ENCODE results near the gene NEU1.
"Not testable (repeated sequence)": the region's sequence is repeated elsewhere in the genome, so short reads cannot be mapped to it uniquely, and the experiment has no call there.

The NEU1 gene

GRCh38 chr6:31864123-31864562, 1.5 kb upstream of the NEU1 start:
- H3K27me3 ChIP-seq (ENCODE audit: control insufficient read depth in 5 of 5, insufficient read depth in 4 of 5, low read length in 5 of 5); H3K9me3 ChIP-seq (ENCODE audit: control insufficient read depth in 5 of 5, low read length in 5 of 5): not testable (repeated sequence)
- H3K4me1 ChIP-seq (ENCODE audit: control insufficient read depth in 5 of 5, insufficient read depth in 5 of 5, low read length in 5 of 5), result peaks cover 3 to 26% (median 22%) of the 10 kb centered on the region in 5 donors
- H3K36me3 ChIP-seq (ENCODE audit: control insufficient read depth in 5 of 5, insufficient read depth in 5 of 5, low read length in 5 of 5), result peaks cover 0 to 22% (median 19%) of the 10 kb centered on the region in 5 donors
- H3K4me3 ChIP-seq (ENCODE audit: low read depth in 1 of 5, low read length in 5 of 5), result peak overlapping the region; percentile 66 to 84 (median 71)
- peak overlapping the region; percentile 92 for H3K27ac ChIP-seq (ENCODE audit: low read depth, low read length)
- peak overlapping the region in 3 of 5 donors; percentile 61 to 75 (median 65) for H3K9ac ChIP-seq (ENCODE audit: low read length in 5 of 5)

- Histone ChIP-seq H3K9ac (ENCODE audit: low read length in 5 of 5) (peak overlapping the region; percentile 81 to 86 (median 84)), H3K9me3 (ENCODE audit: control insufficient read depth in 5 of 5, low read length in 5 of 5) (no peaks in the 10 kb centered on the region), H3K4me3 (ENCODE audit: low read depth in 1 of 5, low read length in 5 of 5) (peak overlapping the region; percentile 86 to 97 (median 92)), H3K36me3 (ENCODE audit: control insufficient read depth in 5 of 5, insufficient read depth in 5 of 5, low read length in 5 of 5) (peaks cover 0 to 41% (median 30%) of the 10 kb centered on the region in 5 donors), H3K27ac (ENCODE audit: low read depth, low read length) (peak overlapping the region; percentile 67), H3K4me1 (ENCODE audit: control insufficient read depth in 5 of 5, insufficient read depth in 5 of 5, low read length in 5 of 5) (peaks cover 3 to 26% (median 22%) of the 10 kb centered on the region in 5 donors), H3K27me3 (ENCODE audit: control insufficient read depth in 5 of 5, insufficient read depth in 4 of 5, low read length in 5 of 5) (no peaks in the 10 kb centered on the region)
These were observed 690 bp downstream of the NEU1 start for GRCh38 chr6:31861919-31862343.

DNA sequence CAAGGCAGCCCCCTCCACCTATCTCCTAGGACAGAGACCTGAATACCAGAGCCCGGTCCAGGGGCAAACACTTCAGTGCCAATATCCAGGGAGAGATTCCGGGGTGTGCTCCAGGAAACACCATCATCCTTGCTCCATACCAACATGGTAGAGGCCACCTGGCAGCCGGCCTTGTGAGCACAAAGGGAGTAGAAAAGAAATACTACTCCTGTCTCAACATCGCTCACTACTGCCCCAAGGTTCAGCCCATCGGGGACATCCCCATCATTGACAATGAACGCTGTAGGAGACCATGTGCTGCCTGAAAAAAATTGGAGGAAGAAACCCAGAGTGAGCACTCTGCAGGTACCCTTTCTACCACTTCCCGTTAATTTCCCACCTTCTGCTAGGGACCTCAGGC, 1.5 kb downstream of the NEU1 start:
- Histone ChIP-seq H3K36me3 (ENCODE audit: control insufficient read depth in 5 of 5, insufficient read depth in 5 of 5, low read length in 5 of 5) (peaks cover 0 to 41% (median 30%) of the 10 kb centered on the region in 5 donors), H3K9ac (ENCODE audit: low read length in 5 of 5) (peak overlapping the region in 2 of 5 donors; percentile 6 to 28), H3K4me3 (ENCODE audit: low read depth in 1 of 5, low read length in 5 of 5) (peak overlapping the region in 2 of 5 donors; percentile 90 to 95), H3K27me3 (ENCODE audit: control insufficient read depth in 5 of 5, insufficient read depth in 4 of 5, low read length in 5 of 5) (no peaks in the 10 kb centered on the region), H3K4me1 (ENCODE audit: control insufficient read depth in 5 of 5, insufficient read depth in 5 of 5, low read length in 5 of 5) (peaks cover 3 to 26% (median 22%) of the 10 kb centered on the region in 5 donors), H3K9me3 (ENCODE audit: control insufficient read depth in 5 of 5, low read length in 5 of 5) (no peaks in the 10 kb centered on the region), H3K27ac (ENCODE audit: low read depth, low read length) (no peak overlapping the region)

DNA sequence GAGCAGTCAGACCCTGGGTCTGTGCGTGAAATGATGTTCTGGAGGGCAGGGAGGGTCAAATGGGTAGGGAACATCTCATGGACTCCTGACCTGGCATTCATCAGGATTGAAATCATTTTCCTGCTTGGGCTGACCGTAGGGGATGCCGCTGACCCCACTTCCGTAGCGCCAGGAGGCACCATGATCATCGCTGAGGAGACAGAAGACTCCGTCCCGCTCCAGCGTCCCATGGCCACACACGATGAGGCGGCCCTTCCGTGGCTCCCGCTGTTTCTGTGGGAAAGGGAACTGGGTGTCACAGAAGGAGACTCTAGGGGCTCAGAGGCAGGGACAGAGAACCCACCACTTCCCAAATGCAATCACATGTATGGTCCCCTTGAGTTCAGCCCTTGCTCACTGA, 2.3 kb downstream of the NEU1 start:
- Histone ChIP-seq H3K27me3 (ENCODE audit: control insufficient read depth in 5 of 5, insufficient read depth in 4 of 5, low read length in 5 of 5) (no peaks in the 10 kb centered on the region), H3K9ac (ENCODE audit: low read length in 5 of 5) (no peak overlapping the region), H3K27ac (ENCODE audit: low read depth, low read length) (no peak overlapping the region), H3K36me3 (ENCODE audit: control insufficient read depth in 5 of 5, insufficient read depth in 5 of 5, low read length in 5 of 5) (peaks cover 0 to 43% (median 30%) of the 10 kb centered on the region in 5 donors), H3K4me3 (ENCODE audit: low read depth in 1 of 5, low read length in 5 of 5) (no peak overlapping the region), H3K4me1 (ENCODE audit: control insufficient read depth in 5 of 5, insufficient read depth in 5 of 5, low read length in 5 of 5) (peaks cover 3 to 26% (median 22%) of the 10 kb centered on the region in 5 donors), H3K9me3 (ENCODE audit: control insufficient read depth in 5 of 5, low read length in 5 of 5) (no peaks in the 10 kb centered on the region)

DNA sequence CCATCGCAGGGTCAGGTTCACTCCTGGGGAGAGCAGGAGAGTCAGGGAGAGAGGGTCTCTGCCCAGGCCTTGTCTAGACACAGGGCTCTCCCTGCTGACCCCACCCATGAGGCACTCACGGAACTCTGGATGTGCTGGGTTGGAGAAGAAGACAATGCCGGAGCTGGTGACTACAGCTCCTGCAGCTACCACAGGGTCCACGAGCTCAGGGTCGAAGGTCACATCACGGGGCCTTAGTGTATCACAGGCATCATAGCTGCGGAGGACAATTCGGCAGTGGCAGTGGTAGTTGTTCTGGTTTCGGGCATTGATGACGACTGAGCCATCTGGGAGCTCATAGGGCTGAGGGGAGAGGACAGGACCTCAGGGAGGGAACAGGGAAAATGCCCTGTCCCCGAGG, 2.7 kb downstream of the NEU1 start:
- H3K9ac ChIP-seq (ENCODE audit: low read length in 5 of 5), result no peak overlapping the region
- no peaks in the 10 kb centered on the region for H3K9me3 ChIP-seq (ENCODE audit: control insufficient read depth in 5 of 5, low read length in 5 of 5)
- no peaks in the 10 kb centered on the region for H3K27me3 ChIP-seq (ENCODE audit: control insufficient read depth in 5 of 5, insufficient read depth in 4 of 5, low read length in 5 of 5)
- H3K36me3 ChIP-seq (ENCODE audit: control insufficient read depth in 5 of 5, insufficient read depth in 5 of 5, low read length in 5 of 5), result peaks cover 0 to 45% (median 30%) of the 10 kb centered on the region in 5 donors
- no peak overlapping the region for H3K4me3 ChIP-seq (ENCODE audit: low read depth in 1 of 5, low read length in 5 of 5)
- H3K27ac ChIP-seq (ENCODE audit: low read depth, low read length), result no peak overlapping the region
- peaks cover 3 to 26% (median 22%) of the 10 kb centered on the region in 5 donors for H3K4me1 ChIP-seq (ENCODE audit: control insufficient read depth in 5 of 5, insufficient read depth in 5 of 5, low read length in 5 of 5)

- H3K36me3 ChIP-seq (ENCODE audit: control insufficient read depth in 5 of 5, insufficient read depth in 5 of 5, low read length in 5 of 5), result peaks cover 0 to 45% (median 30%) of the 10 kb centered on the region in 5 donors
- peaks cover 1 to 19% (median 15%) of the 10 kb centered on the region in 5 donors for H3K4me1 ChIP-seq (ENCODE audit: control insufficient read depth in 5 of 5, insufficient read depth in 5 of 5, low read length in 5 of 5)
- H3K27me3 ChIP-seq (ENCODE audit: control insufficient read depth in 5 of 5, insufficient read depth in 4 of 5, low read length in 5 of 5), result no peaks in the 10 kb centered on the region
- H3K4me3 ChIP-seq (ENCODE audit: low read depth in 1 of 5, low read length in 5 of 5), result no peak overlapping the region
- no peak overlapping the region for H3K27ac ChIP-seq (ENCODE audit: low read depth, low read length)
- H3K9me3 ChIP-seq (ENCODE audit: control insufficient read depth in 5 of 5, low read length in 5 of 5), result no peaks in the 10 kb centered on the region
- H3K9ac ChIP-seq (ENCODE audit: low read length in 5 of 5), result no peak overlapping the region
These were observed 3.9 kb downstream of the NEU1 start for GRCh38 chr6:31858707-31859106.

- not testable (repeated sequence) for H3K27me3 ChIP-seq (ENCODE audit: control insufficient read depth in 5 of 5, insufficient read depth in 4 of 5, low read length in 5 of 5); H3K9ac ChIP-seq (ENCODE audit: low read length in 5 of 5); H3K9me3 ChIP-seq (ENCODE audit: control insufficient read depth in 5 of 5, low read length in 5 of 5); H3K4me3 ChIP-seq (ENCODE audit: low read depth in 1 of 5, low read length in 5 of 5); H3K27ac ChIP-seq (ENCODE audit: low read depth, low read length)
- H3K4me1 ChIP-seq (ENCODE audit: control insufficient read depth in 5 of 5, insufficient read depth in 5 of 5, low read length in 5 of 5), result peaks cover 1 to 12% (median 10%) of the 10 kb centered on the region in 5 donors
- peaks cover 0 to 45% (median 30%) of the 10 kb centered on the region in 5 donors for H3K36me3 ChIP-seq (ENCODE audit: control insufficient read depth in 5 of 5, insufficient read depth in 5 of 5, low read length in 5 of 5)
These were observed 4.8 kb downstream of the NEU1 start for GRCh38 chr6:31857774-31858173.

DNA sequence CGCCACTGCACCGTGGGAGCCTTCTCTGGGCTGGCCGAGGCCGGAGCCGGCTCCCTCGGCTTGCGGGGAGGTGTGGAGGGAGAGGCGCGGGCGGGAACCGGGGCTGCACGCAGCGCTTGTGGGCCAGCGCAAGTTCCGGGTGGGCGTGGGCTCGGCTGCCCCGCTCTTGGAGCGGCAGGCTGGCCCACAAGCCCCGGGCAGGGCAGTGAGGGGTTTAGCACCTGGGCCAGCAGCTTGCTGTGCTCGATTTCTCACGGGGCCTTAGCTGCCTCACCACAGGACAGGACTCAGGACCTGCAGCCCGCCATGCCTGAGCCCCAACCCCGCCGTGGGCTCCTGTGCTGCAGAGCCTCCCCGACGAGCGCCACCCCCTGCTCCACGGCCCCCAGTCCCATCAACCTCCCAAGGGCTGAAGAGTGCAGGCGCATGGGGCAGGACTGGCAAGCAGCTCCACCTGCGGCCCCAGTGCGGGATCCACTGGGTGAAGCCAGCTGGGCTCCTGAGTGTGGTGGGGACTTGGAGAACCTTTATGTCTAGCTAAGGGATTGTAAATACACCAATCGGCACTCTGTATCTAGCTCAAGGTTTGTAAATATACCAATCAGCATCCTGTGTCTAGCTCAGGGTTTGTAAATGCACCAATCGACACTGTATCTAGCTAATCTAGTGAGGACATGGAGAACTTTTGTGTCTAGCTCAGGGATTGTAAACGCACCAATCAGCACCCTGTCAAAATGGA, 10.5 kb downstream of the NEU1 start:
- not testable (repeated sequence) for H3K27ac ChIP-seq (ENCODE audit: low read depth, low read length); H3K4me3 ChIP-seq (ENCODE audit: low read depth in 1 of 5, low read length in 5 of 5); H3K4me1 ChIP-seq (ENCODE audit: control insufficient read depth in 5 of 5, insufficient read depth in 5 of 5, low read length in 5 of 5); H3K27me3 ChIP-seq (ENCODE audit: control insufficient read depth in 5 of 5, insufficient read depth in 4 of 5, low read length in 5 of 5); H3K9me3 ChIP-seq (ENCODE audit: control insufficient read depth in 5 of 5, low read length in 5 of 5); H3K9ac ChIP-seq (ENCODE audit: low read length in 5 of 5); H3K36me3 ChIP-seq (ENCODE audit: control insufficient read depth in 5 of 5, insufficient read depth in 5 of 5, low read length in 5 of 5)

DNA sequence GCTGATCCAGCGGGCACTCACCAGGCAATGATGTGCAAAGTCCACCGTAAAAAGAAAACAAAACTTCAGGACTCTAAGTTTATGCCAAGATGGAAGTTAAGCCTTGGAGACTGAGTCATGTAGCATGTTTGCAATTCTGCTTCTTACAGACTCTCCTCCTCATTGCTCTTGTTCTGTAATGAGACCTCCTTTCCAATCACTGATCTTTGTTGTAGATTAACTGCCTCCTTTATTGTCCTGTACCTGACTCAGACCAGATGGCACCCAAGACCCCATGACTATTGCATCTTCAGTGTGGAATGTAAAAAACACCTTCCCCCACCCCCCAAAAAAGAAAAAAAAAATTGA, 11.2 kb downstream of the NEU1 start:
- no peaks in the 10 kb centered on the region for H3K9me3 ChIP-seq (ENCODE audit: control insufficient read depth in 5 of 5, low read length in 5 of 5)
- no peak overlapping the region for H3K9ac ChIP-seq (ENCODE audit: low read length in 5 of 5)
- no peaks in the 10 kb centered on the region for H3K27me3 ChIP-seq (ENCODE audit: control insufficient read depth in 5 of 5, insufficient read depth in 4 of 5, low read length in 5 of 5)
- peaks cover 0 to 3% (median 0%) of the 10 kb centered on the region in 5 donors for H3K36me3 ChIP-seq (ENCODE audit: control insufficient read depth in 5 of 5, insufficient read depth in 5 of 5, low read length in 5 of 5)
- no peak overlapping the region for H3K27ac ChIP-seq (ENCODE audit: low read depth, low read length)
- no peaks in the 10 kb centered on the region for H3K4me1 ChIP-seq (ENCODE audit: control insufficient read depth in 5 of 5, insufficient read depth in 5 of 5, low read length in 5 of 5)
- no peak overlapping the region for H3K4me3 ChIP-seq (ENCODE audit: low read depth in 1 of 5, low read length in 5 of 5)

- H3K9me3 ChIP-seq (ENCODE audit: control insufficient read depth in 5 of 5, low read length in 5 of 5), result no peaks in the 10 kb centered on the region
- H3K9ac ChIP-seq (ENCODE audit: low read length in 5 of 5), result no peak overlapping the region
- peaks cover 0 to 3% (median 0%) of the 10 kb centered on the region in 5 donors for H3K36me3 ChIP-seq (ENCODE audit: control insufficient read depth in 5 of 5, insufficient read depth in 5 of 5, low read length in 5 of 5)
- no peaks in the 10 kb centered on the region for H3K4me1 ChIP-seq (ENCODE audit: control insufficient read depth in 5 of 5, insufficient read depth in 5 of 5, low read length in 5 of 5)
- no peak overlapping the region for H3K4me3 ChIP-seq (ENCODE audit: low read depth in 1 of 5, low read length in 5 of 5)
- no peaks in the 10 kb centered on the region for H3K27me3 ChIP-seq (ENCODE audit: control insufficient read depth in 5 of 5, insufficient read depth in 4 of 5, low read length in 5 of 5)
- H3K27ac ChIP-seq (ENCODE audit: low read depth, low read length), result no peak overlapping the region
These were observed 11.7 kb downstream of the NEU1 start for GRCh38 chr6:31850765-31851484.
